NCI-H2171 (cell line): ENCODE measurements around the gene TSPAN14.
"Not testable (repeated sequence)": the region's sequence is repeated elsewhere in the genome, so short reads cannot be mapped to it uniquely, and the experiment has no call there.

Experiments used
- DNase-seq: peaks from one replicate; lab custom pipeline; 2025; lab: John Stamatoyannopoulos, UW

TSPAN14 gene

DNA sequence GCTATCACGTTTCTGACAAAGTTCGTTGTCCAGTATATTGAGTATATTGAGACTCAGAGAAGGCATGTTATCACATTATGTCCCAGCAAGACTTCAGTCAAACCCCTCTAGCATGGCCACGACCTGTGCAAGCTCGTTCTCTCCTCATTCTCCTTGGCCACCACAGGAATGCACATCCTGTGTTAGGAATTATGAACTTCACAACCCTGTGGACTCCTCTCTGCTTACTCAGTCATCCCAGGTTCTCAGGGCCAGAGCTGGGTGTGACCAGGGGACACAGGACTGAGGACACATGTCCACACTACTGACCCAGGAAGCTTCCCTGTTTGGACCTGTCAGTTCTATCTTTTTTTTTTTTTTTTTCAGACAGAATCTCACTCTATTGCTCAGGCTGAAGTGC, 87.9 kb downstream of the TSPAN14 start:
- DNase-seq, result no peak

DNA sequence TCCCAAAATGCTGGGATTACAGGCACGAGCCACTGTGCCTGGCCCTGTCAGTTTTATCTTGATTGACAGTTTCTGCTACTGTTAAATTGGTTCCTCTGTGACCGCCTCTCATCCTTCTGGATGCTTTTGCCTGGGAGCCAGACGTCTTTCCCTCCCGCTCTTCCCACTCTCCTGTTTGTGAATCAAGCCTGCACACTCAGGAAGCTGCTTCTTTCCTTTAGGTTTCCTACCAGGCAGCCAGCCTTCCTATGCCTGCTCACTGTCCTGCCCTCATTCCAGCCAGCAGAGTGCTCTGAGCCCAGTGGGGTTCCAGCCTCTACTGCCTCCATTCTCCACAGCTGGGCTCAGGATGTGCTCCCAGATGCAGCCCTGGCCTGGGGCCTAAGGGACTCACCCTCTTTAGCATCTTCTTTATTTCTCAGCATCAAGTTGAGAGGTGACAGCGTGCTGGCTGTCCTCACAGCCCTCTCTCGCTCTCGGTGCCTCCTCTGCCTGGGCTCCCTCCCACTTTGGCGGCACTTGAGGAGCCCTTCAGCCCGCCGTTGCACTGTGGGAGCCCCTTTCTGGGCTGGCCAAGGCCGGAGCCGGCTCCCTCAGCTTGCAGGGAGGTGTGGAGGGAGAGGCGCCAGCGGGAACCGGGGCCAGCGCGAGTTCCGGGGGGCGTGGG, 88.7 kb downstream of the TSPAN14 start:
- DNase-seq, result no peak

DNA sequence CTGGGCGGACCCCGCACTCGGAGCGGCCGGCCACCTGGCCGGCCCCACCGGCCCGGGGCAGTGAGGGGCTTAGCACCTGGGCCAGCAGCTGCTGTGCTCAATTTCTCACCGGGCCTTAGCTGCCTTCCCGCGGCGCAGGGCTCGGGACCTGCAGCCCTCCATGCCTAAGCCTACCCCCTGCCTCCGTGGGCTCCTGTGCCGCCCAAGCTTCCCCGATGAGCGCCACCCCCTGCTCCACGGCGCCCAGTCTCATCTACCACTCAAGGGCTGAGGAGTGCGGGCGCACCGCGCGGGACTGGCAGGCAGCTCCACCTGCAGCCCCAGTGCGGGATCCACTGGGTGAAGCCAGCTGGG, 89.2 kb downstream of the TSPAN14 start:
- DNase-seq, result not testable (repeated sequence)

DNA sequence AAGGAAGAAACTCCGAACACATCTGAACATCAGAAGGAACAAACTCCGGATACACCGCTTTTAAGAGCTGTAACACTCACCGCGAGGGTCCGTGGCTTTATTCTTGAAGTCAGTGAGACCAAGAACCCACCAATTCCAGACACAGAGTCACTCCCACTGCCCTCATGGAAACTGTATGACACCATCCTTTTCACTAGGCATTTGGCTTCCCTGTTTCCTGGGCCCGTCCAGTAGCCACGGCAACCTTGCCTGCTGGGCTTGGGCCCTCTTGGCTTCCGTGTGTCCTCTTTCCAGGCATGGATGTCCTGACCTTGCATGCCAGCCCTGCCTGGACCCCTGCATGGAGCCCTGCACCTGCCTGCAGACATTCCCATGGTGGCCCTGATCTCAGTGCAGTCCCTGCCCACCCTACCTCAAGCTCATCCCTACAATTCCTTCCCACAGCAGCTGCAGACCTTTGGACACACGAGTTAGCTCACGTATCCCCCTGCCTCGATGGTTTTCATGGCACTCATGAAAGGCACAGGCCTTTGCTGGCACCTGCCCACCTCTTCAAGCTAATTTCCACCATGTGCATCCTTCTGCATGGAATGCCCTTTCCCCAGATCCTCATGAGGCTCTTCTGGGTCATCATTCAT, 90.3 kb downstream of the TSPAN14 start:
- no peak for DNase-seq

DNA sequence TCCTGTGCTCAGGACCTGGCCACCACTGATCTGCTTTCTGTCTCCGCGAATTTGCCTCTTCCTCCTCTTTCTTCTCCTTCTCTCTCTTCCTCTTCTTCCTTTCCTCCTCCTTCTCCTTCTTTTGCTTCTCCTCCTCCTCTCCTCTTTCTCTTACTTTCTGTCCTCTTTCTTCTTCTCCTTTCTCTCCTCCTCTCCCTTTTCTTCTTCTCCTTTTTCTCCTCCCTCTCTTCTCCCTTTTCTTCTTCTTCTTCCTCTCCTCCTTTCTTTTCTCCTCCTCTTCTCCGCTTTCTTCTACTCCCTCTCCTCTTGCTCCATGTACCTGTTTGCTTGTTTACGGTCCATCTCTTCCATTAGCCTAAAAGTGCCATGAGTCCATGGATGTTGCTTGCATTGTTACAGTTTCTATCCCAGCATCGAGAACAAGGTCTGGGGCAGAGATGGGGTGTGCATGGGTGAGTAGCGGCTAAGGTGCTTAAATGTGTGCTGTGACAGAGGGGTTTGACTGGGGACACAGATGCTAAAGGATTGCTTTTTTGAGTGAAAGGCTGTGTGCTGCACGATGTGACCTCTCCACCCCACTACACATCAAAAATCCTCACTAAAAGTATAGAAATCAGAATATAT, 91.3 kb downstream of the TSPAN14 start:
- no peak for DNase-seq

DNA sequence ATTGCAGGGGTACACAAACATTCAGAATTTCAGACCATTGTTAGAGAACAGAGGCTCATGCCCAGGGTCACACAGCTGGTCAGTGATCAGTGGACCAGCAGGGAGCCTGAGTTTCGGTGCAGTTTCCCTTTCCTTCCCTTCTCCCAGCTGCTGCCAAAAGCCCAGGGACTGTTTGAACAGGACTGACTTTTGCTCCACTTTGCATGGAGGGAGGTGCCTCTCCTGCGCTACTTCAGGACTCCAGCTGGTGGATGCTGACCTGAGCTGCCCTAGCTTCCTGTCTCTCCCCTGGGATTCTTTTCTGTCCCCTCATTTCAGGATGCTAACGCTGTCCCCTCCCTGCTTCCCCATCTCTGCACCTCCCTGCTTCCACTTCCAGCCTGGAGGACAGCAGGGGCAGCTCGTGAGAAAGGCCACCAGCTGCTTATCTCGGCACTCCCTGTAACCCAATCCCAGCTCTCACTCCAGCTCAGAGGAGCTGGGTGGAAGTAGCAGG, 98.1 kb downstream of the TSPAN14 start:
- DNase-seq, result peak; percentile 60

DNA sequence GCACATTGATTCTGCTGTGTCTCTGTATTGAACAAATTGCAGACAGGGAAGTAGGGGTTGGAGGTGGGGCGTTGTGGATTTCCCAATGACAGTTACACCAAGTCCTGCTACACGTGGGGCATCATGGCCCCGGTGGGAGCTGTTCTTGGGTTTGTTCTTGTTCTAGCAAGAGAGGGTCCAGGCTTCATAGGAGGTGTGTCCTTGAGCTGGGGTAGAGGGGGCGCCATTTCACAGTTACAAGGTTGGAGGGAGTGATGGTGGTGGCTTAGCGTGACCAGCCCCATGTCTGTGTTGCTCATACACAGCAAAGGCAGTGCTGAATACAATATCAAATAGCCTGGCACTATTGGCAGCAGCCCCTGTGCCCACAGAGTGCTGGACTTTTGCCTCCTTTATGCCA, 99.3 kb downstream of the TSPAN14 start:
- DNase-seq, result no peak

DNA sequence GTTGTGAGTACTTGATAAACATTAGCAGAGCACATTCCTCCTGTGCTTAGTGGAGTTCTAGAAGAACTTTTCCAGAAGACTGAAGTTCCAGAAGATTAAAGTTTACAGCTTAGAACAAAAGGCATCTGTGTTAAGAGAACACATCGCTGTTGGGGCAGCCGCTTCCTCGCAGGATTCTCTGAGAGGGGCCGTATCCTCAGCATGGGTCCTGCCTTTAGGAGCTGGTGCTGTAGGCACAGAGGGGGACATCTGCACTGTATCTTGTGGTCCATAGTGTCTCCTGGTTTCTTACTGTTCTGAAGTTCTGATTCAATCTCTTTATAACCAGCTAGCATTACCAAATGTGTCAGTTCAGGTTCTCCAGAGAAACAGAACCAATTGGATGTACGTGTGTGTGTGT, 99.9 kb downstream of the TSPAN14 start:
- DNase-seq, result no peak

DNA sequence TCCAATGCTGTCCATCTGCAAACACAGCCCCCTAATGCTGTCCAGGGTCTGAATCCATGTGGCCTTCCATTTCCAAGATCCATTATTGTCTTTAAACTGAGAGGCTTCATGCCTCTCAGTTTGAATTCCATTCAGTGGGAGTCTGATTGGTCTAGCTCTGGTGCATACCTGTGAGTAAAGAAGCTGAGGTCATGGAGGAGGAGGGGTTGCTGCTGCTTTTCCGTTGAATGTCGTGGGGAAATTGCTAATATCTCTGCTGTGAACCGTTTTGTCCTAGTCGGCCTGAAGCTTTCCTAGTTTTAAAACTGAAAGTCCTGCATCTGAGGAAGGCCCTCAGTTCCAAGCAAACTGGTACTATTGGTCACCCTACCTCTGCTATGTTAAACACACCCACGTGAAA, 101.3 kb downstream of the TSPAN14 start:
- no peak for DNase-seq

DNA sequence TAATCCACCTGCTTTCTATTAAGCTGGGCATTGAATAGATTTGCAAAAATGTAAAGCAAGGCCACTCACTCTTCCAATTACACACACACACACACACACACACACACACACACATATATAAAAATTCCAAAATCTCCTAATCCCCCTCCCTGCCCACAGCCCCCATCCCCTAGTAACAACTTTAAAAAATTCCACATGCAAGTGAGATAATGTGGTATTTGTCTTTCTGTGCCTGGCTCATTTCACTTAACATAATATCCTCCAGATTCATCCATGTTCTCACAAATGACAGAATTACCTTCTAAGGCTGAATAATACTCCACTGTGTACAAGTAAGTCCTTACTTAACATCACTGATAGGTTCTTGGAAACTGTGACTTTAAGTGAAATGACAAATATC, 107.8 kb downstream of the TSPAN14 start:
- no peak for DNase-seq

DNA sequence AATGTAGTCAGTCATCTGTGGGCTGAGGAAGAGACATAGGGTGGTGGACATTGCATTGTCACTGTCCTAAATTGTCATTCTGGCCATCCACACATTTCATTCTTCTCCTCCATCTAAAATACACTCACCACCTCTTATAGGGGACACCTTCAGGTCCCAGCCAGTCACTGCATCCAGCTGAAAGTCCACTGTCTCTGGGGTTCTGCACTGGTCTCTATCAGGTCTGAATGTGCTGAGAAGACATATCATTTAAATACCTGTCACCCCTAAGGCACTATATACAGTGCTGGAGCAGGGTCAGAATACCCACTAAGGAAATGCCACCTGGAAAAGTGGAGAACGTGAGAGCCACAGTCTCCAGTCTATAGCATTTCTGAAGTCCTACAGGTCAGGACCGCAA, 113.2 kb downstream of the TSPAN14 start:
- no peak for DNase-seq

DNA sequence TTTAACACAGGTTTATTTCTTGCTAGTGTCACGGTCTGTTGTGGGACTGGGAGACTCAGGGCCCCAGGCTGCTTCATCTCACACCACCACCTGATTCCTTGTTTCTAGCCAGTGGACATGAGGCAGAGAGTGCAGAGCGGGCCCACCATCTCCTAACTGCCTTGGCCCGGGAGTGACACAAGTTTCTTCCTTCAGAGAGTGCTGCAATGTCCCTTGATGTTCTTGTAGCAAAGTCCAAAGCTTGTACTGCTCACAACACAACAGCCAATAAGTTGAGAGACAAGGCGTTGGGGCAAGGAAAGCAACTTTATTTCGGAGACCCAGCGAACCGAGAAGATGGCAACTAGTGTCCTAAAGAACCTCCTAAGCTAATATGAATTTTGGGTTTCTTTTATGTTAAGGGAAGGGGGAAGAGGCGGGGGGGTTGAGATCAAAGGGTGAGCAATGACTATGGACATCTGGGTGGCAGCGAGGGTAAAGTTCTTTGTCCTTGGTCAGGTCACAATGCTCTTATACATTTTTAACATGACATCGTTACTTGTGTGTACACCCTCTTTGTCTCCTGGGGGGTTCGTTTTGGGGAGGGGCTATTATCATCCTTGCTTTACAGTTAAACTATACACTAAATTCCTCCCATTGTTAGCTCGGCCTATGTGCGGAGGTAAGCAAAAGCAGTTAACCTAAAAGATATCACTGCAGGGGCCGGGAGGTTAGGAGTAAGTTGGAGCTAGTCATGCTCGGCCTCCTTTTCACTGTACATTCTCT, 115.2 kb downstream of the TSPAN14 start:
- no peak for DNase-seq

DNA sequence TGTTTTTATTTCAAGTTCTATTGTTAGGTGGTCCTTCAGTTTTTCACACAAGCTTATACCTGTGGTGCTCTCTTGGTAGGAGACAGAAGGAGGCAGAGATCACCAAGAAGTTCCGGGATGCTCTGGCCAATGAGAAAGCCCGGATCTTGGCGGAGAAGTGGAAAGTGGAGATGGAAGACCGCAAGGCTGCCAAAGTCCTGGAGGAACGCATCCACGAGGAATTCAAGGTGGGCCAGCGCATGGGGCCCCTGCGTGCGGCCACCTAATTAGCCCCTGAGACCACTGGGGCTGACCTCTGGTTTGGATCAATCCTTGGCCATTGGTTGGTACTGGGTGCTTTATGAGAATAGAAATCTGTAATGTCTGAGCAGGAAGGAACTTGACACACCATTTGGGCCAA, 117.2 kb downstream of the TSPAN14 start:
- DNase-seq, result no peak

DNA sequence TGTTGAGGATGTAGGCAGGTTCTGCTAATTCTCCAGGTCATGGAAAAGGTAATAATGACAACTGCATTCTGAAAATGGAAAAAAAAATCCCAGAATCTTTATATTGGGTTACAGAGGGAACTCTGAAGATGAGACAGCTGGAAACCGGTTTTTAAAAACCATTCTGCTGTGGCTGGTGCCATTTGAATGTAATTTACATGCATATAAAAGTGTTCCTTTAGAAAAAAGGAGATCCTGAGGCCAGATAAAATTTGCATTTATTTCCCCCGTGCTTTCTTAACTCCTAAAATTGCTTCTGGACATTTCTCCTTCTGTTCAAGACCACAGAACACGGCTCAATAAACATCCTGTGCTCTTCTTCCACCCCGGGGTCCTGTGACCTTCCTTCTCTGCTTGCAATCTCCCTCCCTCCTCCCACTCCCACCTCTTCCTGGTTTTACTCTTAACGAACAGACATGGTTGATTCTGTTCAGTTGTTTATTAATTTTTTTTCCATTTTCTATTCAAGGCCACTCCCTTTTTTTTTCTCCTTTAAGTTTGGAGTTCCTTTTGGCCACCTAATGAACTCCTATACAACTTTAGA, 125.2 kb downstream of the TSPAN14 start:
- no peak for DNase-seq

DNA sequence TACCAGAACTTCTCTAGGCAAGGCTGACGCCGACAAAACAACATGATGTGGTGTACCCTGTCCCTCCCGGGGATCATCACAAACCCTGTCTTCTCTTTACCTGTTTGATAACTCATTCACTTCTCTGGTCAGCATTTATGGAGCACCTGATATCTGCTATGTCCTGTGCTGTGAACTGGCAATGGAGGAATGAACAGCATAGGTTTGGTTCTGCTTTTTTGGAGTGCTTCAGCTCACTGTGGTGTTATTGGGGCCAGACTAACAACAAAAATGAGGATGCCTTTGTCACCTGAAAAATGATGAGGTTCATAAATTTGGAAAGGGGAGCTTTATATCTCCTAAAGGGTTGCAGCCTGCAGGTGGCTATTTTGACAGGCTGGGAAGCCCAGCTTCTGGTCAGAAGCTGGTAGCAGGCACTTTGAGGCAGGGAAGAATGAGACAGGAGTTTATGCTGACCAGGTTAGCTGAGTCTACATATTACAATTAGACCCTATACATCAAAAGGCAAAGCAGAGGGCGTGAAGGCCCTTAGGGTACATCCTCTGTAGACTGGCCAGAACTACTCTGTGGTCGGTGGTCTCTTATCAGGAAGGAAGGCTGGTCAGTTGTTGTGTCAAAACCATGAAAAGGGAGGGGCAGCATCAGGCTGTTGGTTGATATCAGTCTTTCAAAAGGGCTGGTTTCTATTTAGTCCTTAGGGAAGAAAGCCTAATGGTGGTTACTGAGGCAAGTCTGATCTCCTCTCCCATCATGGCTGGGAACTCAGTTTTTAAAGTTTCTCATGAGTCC, 125.9 kb downstream of the TSPAN14 start:
- no peak for DNase-seq

DNA sequence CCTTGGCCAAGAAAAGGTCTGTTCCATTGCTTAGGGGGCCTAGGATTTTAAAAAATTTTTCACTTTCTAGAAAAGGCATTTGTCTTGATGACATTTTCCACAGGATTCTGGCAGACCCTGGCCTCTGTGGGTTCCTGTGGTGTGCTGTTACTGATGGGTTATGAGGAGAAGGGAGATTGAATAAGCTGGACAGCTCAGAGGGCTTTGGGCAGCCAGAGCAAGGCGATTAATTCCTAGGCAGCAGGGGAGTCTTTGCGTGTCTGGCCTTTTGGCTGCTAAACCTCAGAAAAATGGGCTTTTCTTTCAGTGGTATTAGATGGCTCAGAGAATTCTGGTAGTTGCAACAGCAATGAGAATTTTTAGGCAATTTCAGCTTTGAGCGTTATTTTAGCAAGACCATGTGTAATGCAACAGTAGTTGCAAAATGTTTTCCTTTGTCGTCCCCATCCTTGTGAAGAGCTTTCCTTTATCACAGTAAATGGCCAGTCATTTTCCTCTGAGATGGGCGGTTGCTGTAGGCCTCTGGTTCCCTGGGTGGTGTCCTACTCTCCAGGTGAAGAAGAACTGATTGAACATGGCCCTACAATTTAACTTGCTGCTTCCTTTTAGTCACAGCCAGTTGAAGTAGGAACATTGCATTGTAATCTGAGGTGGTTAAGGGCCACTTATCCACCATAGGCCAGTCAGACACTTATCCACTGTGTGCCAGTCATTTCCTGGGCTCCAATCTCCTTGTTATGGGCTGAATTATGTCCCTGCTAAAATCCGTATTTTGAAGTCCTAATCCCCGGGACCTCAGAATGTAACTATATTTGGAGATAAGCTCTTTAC, 126.7 kb downstream of the TSPAN14 start:
- no peak for DNase-seq

DNA sequence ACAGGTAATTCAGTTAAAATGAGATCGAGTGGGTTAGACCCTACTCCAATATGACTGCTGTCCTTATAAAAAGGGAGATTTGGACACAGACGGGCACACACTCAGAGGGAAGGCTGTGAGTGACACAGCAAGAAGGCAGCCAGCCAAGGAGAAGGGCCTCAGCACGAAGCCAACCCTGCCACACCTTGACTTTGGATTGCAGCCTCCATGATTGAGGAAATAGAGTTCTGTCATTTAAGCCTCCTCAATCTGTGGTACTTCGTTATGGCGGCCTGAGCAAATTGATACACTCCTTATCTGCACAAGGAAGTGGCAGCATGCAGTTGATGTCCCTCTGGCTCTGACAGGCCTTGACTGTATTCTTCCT, 127.3 kb downstream of the TSPAN14 start:
- no peak for DNase-seq

DNA sequence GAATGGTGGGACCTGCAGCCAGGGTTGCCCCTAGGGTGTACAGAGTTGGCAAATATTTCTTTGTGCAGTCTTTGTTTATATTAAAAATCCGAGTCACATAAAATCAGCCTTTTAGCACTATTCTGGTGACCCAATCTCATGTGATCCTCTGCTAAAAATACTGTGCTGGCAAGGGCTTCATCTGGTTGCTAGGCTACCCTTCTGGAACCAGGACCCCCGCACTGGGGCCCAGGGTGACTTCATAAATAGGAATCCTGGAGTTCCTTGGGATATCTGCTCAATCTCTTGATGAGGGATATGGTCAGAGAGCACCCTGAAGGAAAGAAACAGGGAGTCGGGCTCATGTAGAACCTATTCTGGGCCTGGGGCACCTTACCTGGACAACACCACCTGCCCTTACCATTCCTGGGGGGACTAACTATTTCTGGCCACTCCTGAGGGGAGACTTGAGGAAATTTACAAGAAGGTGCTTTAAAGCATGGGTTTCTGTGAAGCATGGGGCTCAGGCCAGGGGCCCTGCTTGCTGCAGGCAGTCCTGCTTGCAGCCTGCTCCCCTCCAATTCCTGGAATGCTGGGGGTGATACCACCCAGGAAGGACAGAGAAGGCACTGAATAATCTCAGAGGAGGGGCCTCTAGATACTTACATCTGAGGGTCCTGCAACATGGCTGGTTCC, 128.3 kb downstream of the TSPAN14 start:
- DNase-seq, result no peak
